Ishikawa (cell line): ENCODE results near the gene UBXN10.

Experiments used
- CEBPB ChIP-seq: IDR thresholded peaks from 2 replicates; pipeline ENCODE4 v1.6.1; 2012
- CREB1 ChIP-seq: IDR thresholded peaks from 2 replicates; pipeline ENCODE4 v1.6.1; 2012; ENCODE audit warnings: low read depth
- EGR1 ChIP-seq: IDR thresholded peaks from 2 replicates; pipeline ENCODE4 v1.6.1; 2012
- EP300 ChIP-seq: IDR thresholded peaks from 2 replicates; pipeline ENCODE4 v1.6.1; 2012; ENCODE audit warnings: borderline replicate concordance
- FOXM1 ChIP-seq: IDR thresholded peaks from 2 replicates; pipeline ENCODE4 v1.6.1; 2012; ENCODE audit warnings: low read depth, borderline replicate concordance
- MAX ChIP-seq: IDR thresholded peaks from 2 replicates; pipeline ENCODE4 v1.6.1; 2012
- NFIC ChIP-seq: IDR thresholded peaks from 2 replicates; pipeline ENCODE4 v1.6.1; 2012
- RAD21 ChIP-seq: IDR thresholded peaks from 2 replicates; pipeline ENCODE4 v1.6.1; 2012; ENCODE audit warnings: low read depth
- REST ChIP-seq: IDR thresholded peaks from 2 replicates; pipeline ENCODE4 v1.6.1; 2012; ENCODE audit warnings: low read depth, mild to moderate bottlenecking
- TAF1 ChIP-seq: IDR thresholded peaks from 2 replicates; pipeline ENCODE4 v1.6.1; 2012; ENCODE audit warnings: low read depth, mild to moderate bottlenecking
- TCF12 ChIP-seq: IDR thresholded peaks from 2 replicates; pipeline ENCODE4 v1.6.1; 2012; ENCODE audit warnings: low read depth
- TEAD4 ChIP-seq: IDR thresholded peaks from 2 replicates; pipeline ENCODE4 v1.6.1; 2012
- USF1 ChIP-seq: IDR thresholded peaks from 2 replicates; pipeline ENCODE4 v1.6.1; 2012
- YY1 ChIP-seq: IDR thresholded peaks from 2 replicates; pipeline ENCODE4 v1.6.1; 2012; ENCODE audit warnings: low read depth
- ZBTB7A ChIP-seq: IDR thresholded peaks from 2 replicates; pipeline ENCODE4 v1.6.1; 2012; ENCODE audit warnings: low read depth

UBXN10 gene

GRCh38 chr1:20192871-20193411 lies 7.0 kb downstream of the UBXN10 start:
- TF ChIP-seq CEBPB: no peak
- no peak for TF ChIP-seq MAX
- TF ChIP-seq RAD21: no peak
- TF ChIP-seq TCF12: no peak
- no peak for TF ChIP-seq YY1
- TF ChIP-seq ZBTB7A: no peak
- no peak for TF ChIP-seq TAF1
- TF ChIP-seq TEAD4: no peak
- TF ChIP-seq EP300: no peak
- no peak for TF ChIP-seq EGR1
- TF ChIP-seq REST: no peak

GRCh38 chr1:20194224-20194623 lies 8.3 kb downstream of the UBXN10 start:
- TF ChIP-seq TAF1: no peak
- TF ChIP-seq CREB1: no peak
- no peak for TF ChIP-seq FOXM1
- no peak for TF ChIP-seq REST
- TF ChIP-seq TEAD4: no peak
- no peak for TF ChIP-seq EGR1
- no peak for TF ChIP-seq CEBPB
- no peak for TF ChIP-seq YY1

- TF ChIP-seq RAD21 (peak; percentile 43; the same call in 1 of the 2 replicates), FOXM1 (no peak)
Observed at GRCh38 chr1:20194757-20195461, 9.0 kb downstream of the UBXN10 start.

GRCh38 chr1:20195462-20195780 lies 9.5 kb downstream of the UBXN10 start:
- TF ChIP-seq NFIC: no peak
- no peak for TF ChIP-seq TAF1
- TF ChIP-seq YY1: no peak
- TF ChIP-seq REST: no peak
- no peak for TF ChIP-seq CEBPB
- TF ChIP-seq MAX: no peak
- TF ChIP-seq USF1: no peak
- TF ChIP-seq FOXM1: no peak
- TF ChIP-seq TCF12: no peak
- no peak for TF ChIP-seq CREB1
- TF ChIP-seq TEAD4: no peak

GRCh38 chr1:20197329-20197791 lies 11.5 kb downstream of the UBXN10 start:
- TF ChIP-seq CEBPB: no peak
- TF ChIP-seq TEAD4: no peak
- TF ChIP-seq EP300: no peak
- no peak for TF ChIP-seq TCF12
- no peak for TF ChIP-seq ZBTB7A
- TF ChIP-seq EGR1: no peak
- no peak for TF ChIP-seq FOXM1
- TF ChIP-seq TAF1: no peak
- TF ChIP-seq RAD21: no peak
- no peak for TF ChIP-seq CREB1
- TF ChIP-seq MAX: no peak
- no peak for TF ChIP-seq USF1
- TF ChIP-seq YY1: no peak
- no peak for TF ChIP-seq REST
- no peak for TF ChIP-seq NFIC
